ENCODE results near the gene SEMA6A.

- TF ChIP-seq CTCF (IDR thresholded peaks at IDR 0.05) (no peak), HMGXB4 (CRISPR knock-in tag; IDR thresholded peaks at IDR 0.05) (no peak), E2F5 (CRISPR knock-in tag; IDR thresholded peaks at IDR 0.05) (no peak), ZNF416 (CRISPR knock-in tag; IDR thresholded peaks at IDR 0.05) (no peak), FOXP1 (CRISPR knock-in tag; IDR thresholded peaks at IDR 0.05; ENCODE audit: borderline replicate concordance) (no peak), ATF3 (CRISPR knock-in tag; conservative IDR thresholded peaks at IDR 0.05) (no peak), NR1H2 (CRISPR knock-in tag; IDR thresholded peaks at IDR 0.05) (no peak)
These were observed 168.1 kb downstream of the SEMA6A start for GRCh38 chr5:116406306-116407041.
